ENCODE data around the gene ELK4.

Gene ELK4

GRCh38 chr1:205619376-205619775 lies 12.4 kb downstream of the ELK4 start:
- H3K4me1 ChIP-seq (ENCODE audit: control insufficient read depth, insufficient read depth, low read length): peaks cover 3% of the 10 kb centered on the region
- H3K4me3 ChIP-seq (ENCODE audit: low read length): no peak overlapping the region
- no peak overlapping the region for H3K9ac ChIP-seq (ENCODE audit: low read depth, low read length)
- no peak overlapping the region for H3K4me2 ChIP-seq (ENCODE audit: low read length)
- H3K36me3 ChIP-seq (ENCODE audit: insufficient read depth, low read length): peaks cover 59% of the 10 kb centered on the region
- H3K9me3 ChIP-seq (replicated peaks; ENCODE audit: low read length): no peaks in the 10 kb centered on the region
- no peaks in the 10 kb centered on the region for H3K27me3 ChIP-seq (ENCODE audit: control insufficient read depth, insufficient read depth, low read length)

- Histone ChIP-seq H3K4me2 (ENCODE audit: low read length) (no peak overlapping the region), H3K9me3 (replicated peaks; ENCODE audit: low read length) (no peaks in the 10 kb centered on the region), H3K36me3 (ENCODE audit: insufficient read depth, low read length) (peaks cover 60% of the 10 kb centered on the region), H3K27me3 (ENCODE audit: control insufficient read depth, insufficient read depth, low read length) (no peaks in the 10 kb centered on the region), H3K4me3 (ENCODE audit: low read length) (no peak overlapping the region), H3K9ac (ENCODE audit: low read depth, low read length) (no peak overlapping the region), H3K4me1 (ENCODE audit: control insufficient read depth, insufficient read depth, low read length) (peaks cover 3% of the 10 kb centered on the region)
These were observed 15.1 kb downstream of the ELK4 start for GRCh38 chr1:205616563-205617293.

- peaks cover 62% of the 10 kb centered on the region for H3K36me3 ChIP-seq (ENCODE audit: insufficient read depth, low read length)
- no peak overlapping the region for H3K9ac ChIP-seq (ENCODE audit: low read depth, low read length)
- no peaks in the 10 kb centered on the region for H3K27me3 ChIP-seq (ENCODE audit: control insufficient read depth, insufficient read depth, low read length)
- H3K9me3 ChIP-seq (replicated peaks; ENCODE audit: low read length): no peaks in the 10 kb centered on the region
- no peak overlapping the region for H3K4me2 ChIP-seq (ENCODE audit: low read length)
- H3K4me3 ChIP-seq (ENCODE audit: low read length): no peak overlapping the region
- no peaks in the 10 kb centered on the region for H3K4me1 ChIP-seq (ENCODE audit: control insufficient read depth, insufficient read depth, low read length)
These were observed 16.0 kb downstream of the ELK4 start for GRCh38 chr1:205615789-205616188.

GRCh38 chr1:205613854-205614412 lies 17.9 kb downstream of the ELK4 start:
- no peak overlapping the region for H3K4me2 ChIP-seq (ENCODE audit: low read length)
- H3K4me1 ChIP-seq (ENCODE audit: control insufficient read depth, insufficient read depth, low read length): peaks cover 9% of the 10 kb centered on the region
- H3K9me3 ChIP-seq (replicated peaks; ENCODE audit: low read length): no peaks in the 10 kb centered on the region
- H3K27me3 ChIP-seq (ENCODE audit: control insufficient read depth, insufficient read depth, low read length): no peaks in the 10 kb centered on the region
- H3K4me3 ChIP-seq (ENCODE audit: low read length): no peak overlapping the region
- no peak overlapping the region for H3K9ac ChIP-seq (ENCODE audit: low read depth, low read length)
- peaks cover 47% of the 10 kb centered on the region for H3K36me3 ChIP-seq (ENCODE audit: insufficient read depth, low read length)

- peaks cover 9% of the 10 kb centered on the region for H3K4me1 ChIP-seq (ENCODE audit: control insufficient read depth, insufficient read depth, low read length)
- H3K4me2 ChIP-seq (ENCODE audit: low read length): no peak overlapping the region
- no peak overlapping the region for H3K4me3 ChIP-seq (ENCODE audit: low read length)
- no peak overlapping the region for H3K9ac ChIP-seq (ENCODE audit: low read depth, low read length)
- H3K9me3 ChIP-seq (replicated peaks; ENCODE audit: low read length): no peaks in the 10 kb centered on the region
- peaks cover 35% of the 10 kb centered on the region for H3K36me3 ChIP-seq (ENCODE audit: insufficient read depth, low read length)
- no peaks in the 10 kb centered on the region for H3K27me3 ChIP-seq (ENCODE audit: control insufficient read depth, insufficient read depth, low read length)
These were observed 19.3 kb downstream of the ELK4 start for GRCh38 chr1:205612556-205612955.

- H3K36me3 ChIP-seq (ENCODE audit: insufficient read depth, low read length): peaks cover 35% of the 10 kb centered on the region
- no peak overlapping the region for H3K4me3 ChIP-seq (ENCODE audit: low read length)
- H3K4me2 ChIP-seq (ENCODE audit: low read length): no peak overlapping the region
- H3K27me3 ChIP-seq (ENCODE audit: control insufficient read depth, insufficient read depth, low read length): no peaks in the 10 kb centered on the region
- no peak overlapping the region for H3K9ac ChIP-seq (ENCODE audit: low read depth, low read length)
- H3K4me1 ChIP-seq (ENCODE audit: control insufficient read depth, insufficient read depth, low read length): peaks cover 9% of the 10 kb centered on the region
- H3K9me3 ChIP-seq (replicated peaks; ENCODE audit: low read length): no peaks in the 10 kb centered on the region
These were observed 19.7 kb downstream of the ELK4 start for GRCh38 chr1:205612104-205612503.

- Histone ChIP-seq H3K9me3 (replicated peaks; ENCODE audit: low read length) (no peaks in the 10 kb centered on the region), H3K9ac (ENCODE audit: low read depth, low read length) (no peak overlapping the region), H3K27me3 (ENCODE audit: control insufficient read depth, insufficient read depth, low read length) (no peaks in the 10 kb centered on the region), H3K36me3 (ENCODE audit: insufficient read depth, low read length) (peaks cover 26% of the 10 kb centered on the region), H3K4me2 (ENCODE audit: low read length) (no peak overlapping the region), H3K4me3 (ENCODE audit: low read length) (no peak overlapping the region), H3K4me1 (ENCODE audit: control insufficient read depth, insufficient read depth, low read length) (peaks cover 9% of the 10 kb centered on the region)
These were observed 20.8 kb downstream of the ELK4 start for GRCh38 chr1:205610901-205611466.

- Histone ChIP-seq H3K27me3 (ENCODE audit: control insufficient read depth, insufficient read depth, low read length) (no peaks in the 10 kb centered on the region), H3K4me2 (ENCODE audit: low read length) (no peak overlapping the region), H3K9me3 (replicated peaks; ENCODE audit: low read length) (no peaks in the 10 kb centered on the region), H3K36me3 (ENCODE audit: insufficient read depth, low read length) (peaks cover 24% of the 10 kb centered on the region), H3K4me1 (ENCODE audit: control insufficient read depth, insufficient read depth, low read length) (peaks cover 9% of the 10 kb centered on the region), H3K9ac (ENCODE audit: low read depth, low read length) (no peak overlapping the region), H3K4me3 (ENCODE audit: low read length) (no peak overlapping the region)
These were observed 21.8 kb downstream of the ELK4 start for GRCh38 chr1:205610036-205610435.

GRCh38 chr1:205604825-205605505 lies 26.8 kb downstream of the ELK4 start:
- no peaks in the 10 kb centered on the region for H3K27me3 ChIP-seq (ENCODE audit: control insufficient read depth, insufficient read depth, low read length)
- H3K9ac ChIP-seq (ENCODE audit: low read depth, low read length): no peak overlapping the region
- no peak overlapping the region for H3K4me2 ChIP-seq (ENCODE audit: low read length)
- peaks cover 7% of the 10 kb centered on the region for H3K4me1 ChIP-seq (ENCODE audit: control insufficient read depth, insufficient read depth, low read length)
- H3K9me3 ChIP-seq (replicated peaks; ENCODE audit: low read length): no peaks in the 10 kb centered on the region
- no peak overlapping the region for H3K4me3 ChIP-seq (ENCODE audit: low read length)
- peaks cover 3% of the 10 kb centered on the region for H3K36me3 ChIP-seq (ENCODE audit: insufficient read depth, low read length)

- H3K4me3 ChIP-seq (ENCODE audit: low read length): no peak overlapping the region
- no peak overlapping the region for H3K9ac ChIP-seq (ENCODE audit: low read depth, low read length)
- H3K4me1 ChIP-seq (ENCODE audit: control insufficient read depth, insufficient read depth, low read length): peaks cover 8% of the 10 kb centered on the region
- H3K9me3 ChIP-seq (replicated peaks; ENCODE audit: low read length): no peaks in the 10 kb centered on the region
- peaks cover 5% of the 10 kb centered on the region for H3K36me3 ChIP-seq (ENCODE audit: insufficient read depth, low read length)
- H3K27me3 ChIP-seq (ENCODE audit: control insufficient read depth, insufficient read depth, low read length): no peaks in the 10 kb centered on the region
- H3K4me2 ChIP-seq (ENCODE audit: low read length): no peak overlapping the region
These were observed 27.8 kb downstream of the ELK4 start for GRCh38 chr1:205604059-205604458.

GRCh38 chr1:205601205-205601604 lies 30.6 kb downstream of the ELK4 start:
- H3K9ac ChIP-seq (ENCODE audit: low read depth, low read length): no peak overlapping the region
- no peak overlapping the region for H3K4me2 ChIP-seq (ENCODE audit: low read length)
- peaks cover 8% of the 10 kb centered on the region for H3K36me3 ChIP-seq (ENCODE audit: insufficient read depth, low read length)
- peaks cover 8% of the 10 kb centered on the region for H3K4me1 ChIP-seq (ENCODE audit: control insufficient read depth, insufficient read depth, low read length)
- H3K4me3 ChIP-seq (ENCODE audit: low read length): no peak overlapping the region
- no peaks in the 10 kb centered on the region for H3K27me3 ChIP-seq (ENCODE audit: control insufficient read depth, insufficient read depth, low read length)
- no peaks in the 10 kb centered on the region for H3K9me3 ChIP-seq (replicated peaks; ENCODE audit: low read length)
